Neural progenitor cell (in vitro differentiated cells): ENCODE data around the gene FAM53B. TPM values are rescaled to one million over a fixed set of nuclear protein-coding genes. Genes with fewer than 3 reads are reported as not detected.

Source experiments
- DNase-seq: peaks from one replicate; pipeline ENCODE4 v3.0.0-alpha.2; 2016; ENCODE audit warnings: low spot score
- H2AFZ ChIP-seq: fragments of 200-600 bp; sonication (generic); replicated peaks from 2 replicates; pipeline ENCODE4 v1.6.1; 2016; ENCODE audit warnings: antibody characterized with exemption
- H3F3A ChIP-seq: fragments of 200-600 bp; sonication (generic); 2 replicates; pipeline ENCODE4 v1.6.1; 2016; ENCODE audit warnings: antibody characterized with exemption, low read depth
- H3K27ac ChIP-seq: fragments of 200-600 bp; sonication (generic); 2 replicates; pipeline ENCODE4 v1.5.1; 2016; ENCODE audit warnings: mild to moderate bottlenecking
- H3K27me3 ChIP-seq: fragments of 200-600 bp; sonication (generic); 2 replicates; pipeline ENCODE4 v1.6.1; 2016; ENCODE audit warnings: mild to moderate bottlenecking, moderate library complexity
- H3K36me3 ChIP-seq: fragments of 200-600 bp; sonication (generic); 2 replicates; pipeline ENCODE4 v1.5.1; 2016
- H3K4me1 ChIP-seq: fragments of 200-600 bp; sonication (generic); 2 replicates; pipeline ENCODE4 v1.6.1; 2016; ENCODE audit warnings: mixed run types
- H3K4me2 ChIP-seq: fragments of 200-600 bp; sonication (generic); 2 replicates; pipeline ENCODE4 v1.6.1; 2016
- H3K4me3 ChIP-seq: fragments of 200-600 bp; sonication (generic); 2 replicates; pipeline ENCODE4 v1.5.1; 2016
- H3K79me2 ChIP-seq: fragments of 200-600 bp; sonication (generic); 2 replicates; pipeline ENCODE4 v1.6.1; 2016; ENCODE audit warnings: low read depth
- H3K9ac ChIP-seq: fragments of 200-600 bp; sonication (generic); 2 replicates; pipeline ENCODE4 v1.6.1; 2016
- H3K9me3 ChIP-seq: fragments of 200-600 bp; sonication (generic); 2 replicates; pipeline ENCODE4 v1.5.1; 2016; ENCODE audit warnings: low read depth
- H4K20me1 ChIP-seq: fragments of 200-600 bp; sonication (generic); 2 replicates; pipeline ENCODE4 v1.6.1; 2016; ENCODE audit warnings: low read depth
- H3K27ac Mint-ChIP-seq: 3 replicates; pipeline ENCODE4 v1.8.0; 2021; ENCODE audit warnings: mixed read lengths
- H3K27me3 Mint-ChIP-seq: 2 replicates; pipeline ENCODE4 v1.8.0; 2022; ENCODE audit warnings: low read depth, mild to moderate bottlenecking, inconsistent platforms, moderate library complexity, mixed read lengths; ENCODE audit not compliant: insufficient read depth
- H3K36me3 Mint-ChIP-seq: 3 replicates; pipeline ENCODE4 v1.8.0; 2021; ENCODE audit warnings: mixed read lengths
- H3K4me1 Mint-ChIP-seq: 3 replicates; pipeline ENCODE4 v1.8.0; 2021; ENCODE audit warnings: mixed read lengths
- H3K4me3 Mint-ChIP-seq: 3 replicates; pipeline ENCODE4 v1.8.0; 2021; ENCODE audit warnings: mild to moderate bottlenecking, moderate library complexity, mixed read lengths
- H3K9me3 Mint-ChIP-seq: 3 replicates; pipeline ENCODE4 v1.8.0; 2020; ENCODE audit warnings: mixed read lengths
- CTCF ChIP-seq: fragments of 200-600 bp; sonication (generic); IDR thresholded peaks from 2 replicates; pipeline ENCODE4 v1.5.1; 2017; ENCODE audit warnings: antibody characterized with exemption, mild to moderate bottlenecking
- EZH2 ChIP-seq: fragments of 200-600 bp; sonication (generic); IDR thresholded peaks from 2 replicates; pipeline ENCODE4 v1.6.1; 2017; ENCODE audit warnings: antibody characterized with exemption, mild to moderate bottlenecking, moderate library complexity
- EZH2phosphoT487 ChIP-seq: fragments of 200-600 bp; sonication (generic); IDR thresholded peaks from 2 replicates; pipeline ENCODE4 v1.6.1; 2017; ENCODE audit warnings: antibody characterized with exemption
- total RNA-seq: library from RNA; depleted of rRNA; stranded (reverse); fragments of >200 nt; gene quantifications from 2 replicates; pipeline ENCODE4 v1.2.3, GENCODE V29; 2015; ENCODE audit warnings: low replicate concordance

The FAM53B gene
- total RNA-seq, 1 donor from 2014 or later: 15.3 TPM

- H3K4me2 ChIP-seq: peak overlapping the region; percentile 35
- no peak overlapping the region for H2AFZ ChIP-seq
- peak; percentile 54 for DNase-seq
- no peak overlapping the region for H3K27ac ChIP-seq
- H3K4me3 Mint-ChIP-seq: no peak overlapping the region
- no peak overlapping the region for H3K9ac ChIP-seq
- peaks cover 24% of the 10 kb centered on the region for H3K79me2 ChIP-seq
- peaks cover 2% of the 10 kb centered on the region for H3K27me3 Mint-ChIP-seq
- peaks cover 36% of the 10 kb centered on the region for H4K20me1 ChIP-seq
- H3K36me3 Mint-ChIP-seq: peaks cover 11% of the 10 kb centered on the region
- H3F3A ChIP-seq: no peaks in the 10 kb centered on the region
- H3K36me3 ChIP-seq: no peaks in the 10 kb centered on the region
- H3K4me1 Mint-ChIP-seq: peaks cover 12% of the 10 kb centered on the region
- no peaks in the 10 kb centered on the region for H3K27me3 ChIP-seq
- H3K9me3 ChIP-seq: no peaks in the 10 kb centered on the region
- no peaks in the 10 kb centered on the region for H3K9me3 Mint-ChIP-seq
- H3K4me3 ChIP-seq: no peak overlapping the region
- TF ChIP-seq EZH2 (no peak), CTCF (peak; percentile 51), EZH2phosphoT487 (no peak)
- H3K4me1 ChIP-seq: peaks cover 23% of the 10 kb centered on the region
- H3K27ac Mint-ChIP-seq: no peak overlapping the region
Measured at GRCh38 chr10:124632064-124632531, 112.1 kb downstream of the FAM53B start.

GRCh38 chr10:124630551-124630950, 113.6 kb downstream of the FAM53B start:
- peaks cover 50% of the 10 kb centered on the region for H4K20me1 ChIP-seq
- no peak overlapping the region for H2AFZ ChIP-seq
- no peaks in the 10 kb centered on the region for H3K27me3 ChIP-seq
- Mint-ChIP-seq H3K9me3 (no peaks in the 10 kb centered on the region), H3K4me3 (no peak overlapping the region), H3K27ac (peak overlapping the region; percentile 46), H3K36me3 (peaks cover 11% of the 10 kb centered on the region), H3K27me3 (peaks cover 2% of the 10 kb centered on the region), H3K4me1 (peaks cover 14% of the 10 kb centered on the region)
- H3K9me3 ChIP-seq: no peaks in the 10 kb centered on the region
- no peak for DNase-seq
- no peak overlapping the region for H3K9ac ChIP-seq
- peaks cover 24% of the 10 kb centered on the region for H3K79me2 ChIP-seq
- TF ChIP-seq CTCF (no peak), EZH2phosphoT487 (no peak), EZH2 (no peak)
- H3K27ac ChIP-seq: no peak overlapping the region
- no peaks in the 10 kb centered on the region for H3K36me3 ChIP-seq
- H3F3A ChIP-seq: no peaks in the 10 kb centered on the region
- H3K4me2 ChIP-seq: no peak overlapping the region
- H3K4me3 ChIP-seq: no peak overlapping the region
- peaks cover 30% of the 10 kb centered on the region for H3K4me1 ChIP-seq

- Histone ChIP-seq H3K4me2 (no peak overlapping the region), H3K36me3 (no peaks in the 10 kb centered on the region), H3K79me2 (peaks cover 24% of the 10 kb centered on the region), H3K9me3 (no peaks in the 10 kb centered on the region), H3K27ac (no peak overlapping the region), H2AFZ (no peak overlapping the region), H3K27me3 (no peaks in the 10 kb centered on the region), H3K9ac (no peak overlapping the region), H3F3A (no peaks in the 10 kb centered on the region), H3K4me1 (peaks cover 33% of the 10 kb centered on the region), H3K4me3 (no peak overlapping the region), H4K20me1 (peaks cover 51% of the 10 kb centered on the region)
- Mint-ChIP-seq H3K27me3 (peaks cover 2% of the 10 kb centered on the region), H3K36me3 (peaks cover 7% of the 10 kb centered on the region), H3K4me1 (peaks cover 17% of the 10 kb centered on the region), H3K9me3 (no peaks in the 10 kb centered on the region), H3K4me3 (no peak overlapping the region), H3K27ac (no peak overlapping the region)
- no peak for TF ChIP-seq EZH2
- TF ChIP-seq CTCF: no peak
- TF ChIP-seq EZH2phosphoT487: no peak
- DNase-seq: no peak
Measured at GRCh38 chr10:124629842-124630241, 114.3 kb downstream of the FAM53B start.
